Measurements from ENCODE around the gene FBXL16. TPM values are rescaled to one million over a fixed set of nuclear protein-coding genes. Genes with fewer than 3 reads are reported as not detected.

The FBXL16 gene
- polyA plus RNA-seq, 2 of the 4 experiments (the other 2 are of a cell fraction), result 0.53 to 1.2 TPM

DNA sequence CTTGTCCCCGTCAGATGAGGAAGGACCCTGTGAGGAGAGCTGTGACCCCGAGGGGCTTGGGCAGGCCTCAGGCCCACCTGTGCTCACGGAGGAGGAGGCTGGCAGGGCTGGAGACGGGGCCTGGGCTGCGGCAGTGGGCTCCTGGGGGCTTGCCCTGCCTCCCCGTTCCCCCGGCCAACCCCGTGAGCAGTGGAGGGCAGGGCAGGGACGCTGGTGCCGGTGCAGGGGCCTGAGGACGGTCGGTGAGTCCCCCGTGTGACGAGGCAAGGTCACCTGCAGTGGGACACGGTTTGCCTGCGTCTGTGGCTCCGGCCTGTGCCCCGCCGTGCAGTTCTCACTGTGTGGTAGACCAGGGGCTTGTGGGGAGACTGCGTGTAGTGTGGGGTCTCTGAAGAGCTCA lies 46.0 kb downstream of the FBXL16 start:
- TF ChIP-seq MYC (IDR thresholded peaks at IDR 0.05; ENCODE audit: borderline replicate concordance, low read length) (no peak), NR3C1 (IDR thresholded peaks at IDR 0.05) (no peak)
- WGBS (ENCODE audit: missing lambda C conversion rate), result 80% methylated on average over 13 of the region's 20 CpGs
- ChIA-PET CTCF (interaction anchor here (1.0 to 13.5 kb wide), 19 partner anchors 9 to 112 kb away, joined by 3 to 105 read pairs (median 8); partner anchors contain the start of genes MCRIP2, METTL26, RHBDL1 and RHOT2), POLR2A (interaction anchor here (0.9 to 1.4 kb wide), 2 partner anchors 16 to 71 kb away, joined by 3 read pairs; partner anchors contain the start of gene RHBDL1)
- no peak for FAIRE-seq
- H3K4me3 ChIP-seq, result no peak overlapping the region
- DNase-seq (ENCODE audit: low read depth in 1 of 2, low spot score in 1 of 2), result no peak
- peaks cover 14% of the 10 kb centered on the region for H3K4me1 ChIP-seq
- H3K4me2 ChIP-seq, result no peak overlapping the region
- no peak for ATAC-seq
- H3K9me3 ChIP-seq, result no peaks in the 10 kb centered on the region
- peak overlapping the region in 1 of 2 experiments; percentile 79; a peak in 2 of 6 replicates for H3K27ac ChIP-seq

DNA sequence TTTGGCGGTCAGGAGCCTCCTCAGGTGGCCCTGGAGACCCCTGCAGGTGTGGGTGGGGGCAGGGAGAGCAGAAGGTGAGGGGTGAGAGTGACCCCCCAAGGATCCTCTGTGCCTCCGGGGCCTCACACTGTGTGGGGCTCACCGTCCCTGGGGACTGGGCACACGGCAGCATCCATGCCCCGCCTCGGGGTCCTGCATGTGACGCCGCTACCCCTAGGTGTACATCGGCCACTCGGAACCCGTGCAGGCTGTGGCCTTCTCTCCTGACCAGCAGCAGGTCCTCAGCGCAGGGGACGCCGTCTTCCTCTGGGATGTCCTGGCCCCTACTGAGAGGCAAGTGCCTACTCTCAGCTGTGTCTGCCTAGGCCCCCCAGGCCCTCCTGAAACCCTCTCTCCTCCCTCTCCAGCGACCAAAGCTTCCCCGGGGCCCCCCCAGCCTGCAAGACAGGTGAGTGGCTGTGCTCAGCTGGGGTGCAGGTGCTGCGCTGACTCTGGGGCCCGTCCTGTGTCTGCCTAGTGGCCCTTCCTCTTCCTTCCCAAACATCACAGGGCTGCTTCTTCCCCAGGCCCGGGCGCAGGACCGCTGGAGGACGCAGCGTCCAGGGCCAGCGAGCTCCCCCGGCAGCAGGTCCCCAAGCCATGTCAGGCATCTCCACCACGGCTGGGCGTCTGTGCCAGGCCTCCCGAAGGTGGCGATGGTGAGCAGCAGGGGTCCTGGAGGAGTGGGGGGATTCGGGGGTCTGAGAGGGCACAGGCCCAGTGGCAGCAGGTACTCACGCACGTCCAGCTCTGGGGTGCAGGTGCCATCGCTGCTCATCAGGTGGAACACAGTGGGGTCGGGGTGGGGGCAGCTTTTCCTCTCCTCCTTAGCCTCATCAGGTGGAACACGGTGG lies 46.7 kb downstream of the FBXL16 start:
- no peak overlapping the region for H3K4me2 ChIP-seq
- POLR2A ChIA-PET, result interaction anchor here (0.9 kb wide), 1 partner anchor 70 kb away, joined by 3 read pairs; no protein-coding TSS in a partner anchor
- WGBS (ENCODE audit: missing lambda C conversion rate), result 87% methylated on average over 32 of the region's 35 CpGs
- FAIRE-seq (no peak), DNase-seq (ENCODE audit: low read depth in 1 of 2, low spot score in 1 of 2) (no peak), ATAC-seq (no peak)
- H3K4me3 ChIP-seq, result no peak overlapping the region
- H3K4me1 ChIP-seq, result peaks cover 14% of the 10 kb centered on the region
- TF ChIP-seq RARB (CRISPR knock-in tag; IDR thresholded peaks at IDR 0.05) (no peak), FOXS1 (CRISPR knock-in tag; IDR thresholded peaks at IDR 0.05) (no peak), POLR2A (IDR thresholded peaks at IDR 0.05; ENCODE audit: low read length) (no peak)
- no peaks in the 10 kb centered on the region for H3K9me3 ChIP-seq
- no peak overlapping the region for H3K27ac ChIP-seq
- CTCF ChIA-PET, result interaction anchor here (0.9 to 13.5 kb wide), 13 partner anchors 9 to 112 kb away, joined by 3 to 105 read pairs (median 6); partner anchors contain the start of genes MCRIP2, METTL26, RHOT2 and WDR90

DNA sequence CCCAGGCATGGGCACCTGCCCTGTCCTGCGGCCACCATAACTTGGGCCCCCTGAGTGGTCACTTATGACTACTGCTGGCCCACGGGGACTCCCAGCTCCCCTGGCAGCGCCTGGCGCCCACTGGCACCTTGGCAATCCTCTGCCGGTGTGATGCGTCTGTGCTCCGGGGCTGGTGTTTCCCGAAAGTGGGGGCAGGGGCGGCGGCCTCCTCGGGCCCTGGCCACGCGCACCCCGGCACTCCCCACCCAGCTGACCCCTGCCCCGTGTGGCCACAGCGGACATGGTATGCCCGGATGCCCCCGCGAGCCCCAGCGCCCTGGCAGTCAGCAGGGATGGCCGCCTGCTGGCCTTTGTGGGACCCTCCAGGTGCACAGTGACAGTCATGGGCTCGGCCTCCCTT lies 48.1 kb downstream of the FBXL16 start:
- no peak for FAIRE-seq
- CTCF ChIA-PET, result interaction anchor here (0.5 to 13.5 kb wide), 8 partner anchors 11 to 561 kb away, joined by 3 to 105 read pairs (median 3); partner anchors contain the start of gene RHOT2
- WGBS (ENCODE audit: missing lambda C conversion rate), result 85% methylated on average over 13 of the region's 22 CpGs

DNA sequence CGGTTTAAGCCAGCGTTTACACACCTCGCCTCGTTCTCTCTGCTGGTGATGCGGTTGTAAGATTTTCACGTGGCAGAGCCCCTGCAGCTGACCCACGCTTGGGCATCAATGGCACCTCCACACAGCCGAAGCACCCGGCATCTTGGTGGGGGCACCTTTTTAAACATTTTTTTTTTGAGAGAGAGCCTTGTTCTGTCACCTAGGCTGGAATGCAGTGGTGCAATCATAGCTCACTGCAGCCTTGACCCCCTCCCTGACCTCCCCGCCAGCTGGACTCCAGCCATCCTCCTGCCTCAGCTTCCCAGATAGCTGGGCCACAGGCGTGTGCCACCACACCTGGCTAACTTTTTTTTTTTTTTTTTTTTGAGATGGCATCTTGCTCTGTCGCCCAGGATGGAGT lies 51.6 kb downstream of the FBXL16 start:
- ATAC-seq (no peak), DNase-seq (ENCODE audit: low read depth in 1 of 2, low spot score in 1 of 2) (no peak), FAIRE-seq (no peak)
- Histone ChIP-seq H3K4me1 (peaks cover 6% of the 10 kb centered on the region; the same call in 2 of the 3 replicates), H3K4me3 (no peak overlapping the region), H3K4me2 (no peak overlapping the region), H3K27ac (no peak overlapping the region), H3K9me3 (no peaks in the 10 kb centered on the region)
- CTCF ChIA-PET, result interaction anchor here (0.6 to 4.1 kb wide), 6 partner anchors 9 to 75 kb away, joined by 3 to 16 read pairs (median 4); partner anchors contain the start of genes METTL26 and RHOT2
- TF ChIP-seq NPAS2 (CRISPR knock-in tag; IDR thresholded peaks at IDR 0.05; ENCODE audit: borderline replicate concordance), result no peak
- no peak for TF ChIP-seq ESRRA (IDR thresholded peaks at IDR 0.05; ENCODE audit: borderline replicate concordance, low read length)
- TF ChIP-seq SREBF2 (IDR thresholded peaks at IDR 0.05), result no peak
- no peak for TF ChIP-seq POLR2A (IDR thresholded peaks at IDR 0.05; ENCODE audit: low read length)
- TF ChIP-seq CHD4 (IDR thresholded peaks at IDR 0.05; ENCODE audit: borderline replicate concordance), result no peak
- TF ChIP-seq, protein P1, sequence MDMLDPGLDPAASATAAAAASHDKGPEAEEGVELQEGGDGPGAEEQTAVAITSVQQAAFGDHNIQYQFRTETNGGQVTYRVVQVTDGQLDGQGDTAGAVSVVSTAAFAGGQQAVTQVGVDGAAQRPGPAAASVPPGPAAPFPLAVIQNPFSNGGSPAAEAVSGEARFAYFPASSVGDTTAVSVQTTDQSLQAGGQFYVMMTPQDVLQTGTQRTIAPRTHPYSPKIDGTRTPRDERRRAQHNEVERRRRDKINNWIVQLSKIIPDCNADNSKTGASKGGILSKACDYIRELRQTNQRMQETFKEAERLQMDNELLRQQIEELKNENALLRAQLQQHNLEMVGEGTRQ (IDR thresholded peaks at IDR 0.05), result no peak
- TF ChIP-seq CEBPB (IDR thresholded peaks at IDR 0.05), result no peak
- no peak for TF ChIP-seq ZNF302 (CRISPR knock-in tag; IDR thresholded peaks at IDR 0.05)
- no peak for TF ChIP-seq RAD21 (conservative IDR thresholded peaks at IDR 0.05 in 1 of 2, IDR thresholded peaks at IDR 0.05 in 1 of 2)
- no peak for TF ChIP-seq FOXS1 (CRISPR knock-in tag; IDR thresholded peaks at IDR 0.05)
- TF ChIP-seq JUN (IDR thresholded peaks at IDR 0.05), result no peak
- no peak for TF ChIP-seq FOSL2 (IDR thresholded peaks at IDR 0.05)
- no peak for TF ChIP-seq FOSL2 (CRISPR knock-in tag; IDR thresholded peaks at IDR 0.05)
- no peak for TF ChIP-seq HOXB13 (CRISPR knock-in tag; IDR thresholded peaks at IDR 0.05; ENCODE audit: low read depth)
- POLR2A ChIA-PET, result no interaction called here
- 90% methylated on average over 12 of the region's 12 CpGs for WGBS (ENCODE audit: missing lambda C conversion rate)

More for the DNA sequence above, 48.1 kb downstream of the FBXL16 start:
- no peak overlapping the region for H3K4me3 ChIP-seq
- ATAC-seq (no peak), DNase-seq (ENCODE audit: low read depth in 1 of 2, low spot score in 1 of 2) (no peak)
- H3K4me1 ChIP-seq, result peaks cover 14% of the 10 kb centered on the region
- H3K27ac ChIP-seq, result no peak overlapping the region
- no peak overlapping the region for H3K4me2 ChIP-seq
- POLR2A ChIA-PET, result no interaction called here
- H3K9me3 ChIP-seq, result no peaks in the 10 kb centered on the region
- TF ChIP-seq, protein P2, sequence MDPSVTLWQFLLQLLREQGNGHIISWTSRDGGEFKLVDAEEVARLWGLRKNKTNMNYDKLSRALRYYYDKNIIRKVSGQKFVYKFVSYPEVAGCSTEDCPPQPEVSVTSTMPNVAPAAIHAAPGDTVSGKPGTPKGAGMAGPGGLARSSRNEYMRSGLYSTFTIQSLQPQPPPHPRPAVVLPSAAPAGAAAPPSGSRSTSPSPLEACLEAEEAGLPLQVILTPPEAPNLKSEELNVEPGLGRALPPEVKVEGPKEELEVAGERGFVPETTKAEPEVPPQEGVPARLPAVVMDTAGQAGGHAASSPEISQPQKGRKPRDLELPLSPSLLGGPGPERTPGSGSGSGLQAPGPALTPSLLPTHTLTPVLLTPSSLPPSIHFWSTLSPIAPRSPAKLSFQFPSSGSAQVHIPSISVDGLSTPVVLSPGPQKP (IDR thresholded peaks at IDR 0.05; ENCODE audit: low read depth, low read length), result no peak
- TF ChIP-seq PHF8 (IDR thresholded peaks at IDR 0.05; ENCODE audit: borderline replicate concordance, low read depth) (no peak), SREBF2 (IDR thresholded peaks at IDR 0.05) (no peak), TP53 (CRISPR knock-in tag; IDR thresholded peaks at IDR 0.05) (no peak), RNF2 (IDR thresholded peaks at IDR 0.05; ENCODE audit: borderline replicate concordance, low read depth) (no peak), TFCP2L1 (CRISPR knock-in tag; IDR thresholded peaks at IDR 0.05) (no peak), POLR2A (IDR thresholded peaks at IDR 0.05; ENCODE audit: low read length) (no peak), KDM1A (IDR thresholded peaks at IDR 0.05; ENCODE audit: low read depth) (no peak)

Data from A549 (cell line).